CD14-positive monocyte (primary cell): ENCODE measurements around the gene CAD. TPM values are rescaled to one million over a fixed set of nuclear protein-coding genes. Genes with fewer than 3 reads are reported as not detected.

Experiments used
- DNase-seq, 3 donors: peaks; one replicate each; pipeline ENCODE4 v3.0.0-alpha.2; 2011 to 2022
- H2AFZ ChIP-seq: 2 replicates; pipeline ENCODE4 v1.6.0; 2012; ENCODE audit warnings: mild to moderate bottlenecking, low read depth, low read length, inconsistent platforms; ENCODE audit not compliant: insufficient read depth, poor library complexity, severe bottlenecking
- H3K27ac ChIP-seq, 2 donors: 1 replicate in 1 of 2; 2 replicates in 1 of 2; pipeline ENCODE4 v1.5.1; 2012 to 2013; ENCODE audit warnings: low read length in 2 of 2, control low read depth in 1 of 2, inconsistent platforms in 1 of 2, low read depth in 1 of 2, mild to moderate bottlenecking in 1 of 2
- H3K27me3 ChIP-seq, 2 donors: one replicate each; pipeline versions ENCODE4 v1.6.0 to v1.6.1; 2011 to 2013; ENCODE audit warnings: low read length in 2 of 2; ENCODE audit not compliant: control insufficient read depth in 2 of 2, insufficient read depth in 2 of 2
- H3K36me3 ChIP-seq, 2 donors: replicated peaks in 1 of 2; 1 replicate in 1 of 2; 2 replicates in 1 of 2; pipeline versions ENCODE4 v1.5.1 to v1.6.1; 2012 to 2013; ENCODE audit warnings: low read length in 2 of 2, control low read depth in 1 of 2, inconsistent platforms in 1 of 2, mild to moderate bottlenecking in 1 of 2; ENCODE audit not compliant: insufficient read depth in 2 of 2, control insufficient read depth in 1 of 2
- H3K4me1 ChIP-seq, 2 donors: 1 replicate in 1 of 2; 2 replicates in 1 of 2; pipeline versions ENCODE4 v1.5.1 to v1.6.1; 2012 to 2013; ENCODE audit warnings: low read length in 2 of 2, control low read depth in 1 of 2, inconsistent platforms in 1 of 2, mild to moderate bottlenecking in 1 of 2, moderate library complexity in 1 of 2; ENCODE audit not compliant: insufficient read depth in 2 of 2, control insufficient read depth in 1 of 2
- H3K4me2 ChIP-seq: replicated peaks from 2 replicates; pipeline ENCODE3; 2012; ENCODE audit warnings: low read length, moderate library complexity, mild to moderate bottlenecking; ENCODE audit not compliant: poor library complexity, severe bottlenecking; ENCODE audit errors: extremely low read depth
- H3K4me3 ChIP-seq, 3 experiments: fragments of 200-600 bp in 1 of 3; sonication (generic) in 1 of 3; replicated peaks in 1 of 3; 1 replicate in 2 of 3; 2 replicates in 1 of 3; pipeline ENCODE4 v1.5.1; 2011 to 2013; ENCODE audit warnings: low read length in 3 of 3, mild to moderate bottlenecking in 3 of 3, control low read depth in 2 of 3, low read depth in 2 of 3, inconsistent platforms in 1 of 3, moderate library complexity in 1 of 3
- H3K79me2 ChIP-seq: 2 replicates; pipeline ENCODE4 v1.6.0; 2012; ENCODE audit warnings: mild to moderate bottlenecking, control low read depth, inconsistent platforms, low read length, moderate library complexity; ENCODE audit not compliant: insufficient read depth
- H3K9ac ChIP-seq: 2 replicates; pipeline ENCODE4 v1.6.0; 2017; ENCODE audit warnings: low read length, mild to moderate bottlenecking; ENCODE audit not compliant: insufficient read depth, poor library complexity, severe bottlenecking
- H3K9me3 ChIP-seq, 2 donors: replicated peaks in 1 of 2; 1 replicate in 1 of 2; 2 replicates in 1 of 2; pipeline versions ENCODE4 v1.5.1 to v1.6.1; 2012 to 2013; ENCODE audit warnings: low read length in 2 of 2, control low read depth in 1 of 2; ENCODE audit not compliant: control insufficient read depth in 1 of 2, insufficient read depth in 1 of 2
- H4K20me1 ChIP-seq: 2 replicates; pipeline ENCODE4 v1.6.0; 2012; ENCODE audit warnings: mild to moderate bottlenecking, low read length, control low read depth, moderate library complexity; ENCODE audit not compliant: insufficient read depth
- H3K27ac Mint-ChIP-seq, 7 donors: one replicate each; pipeline ENCODE4 v1.8.0; 2020; ENCODE audit warnings: mild to moderate bottlenecking in 7 of 7, mixed read lengths in 7 of 7, moderate library complexity in 6 of 7, inconsistent platforms in 2 of 7
- H3K27me3 Mint-ChIP-seq, 3 donors: one replicate each; pipeline ENCODE4 v1.8.0; 2021 to 2022; ENCODE audit warnings: low read depth in 3 of 3, mild to moderate bottlenecking in 3 of 3, mixed read lengths in 3 of 3, moderate library complexity in 3 of 3, inconsistent platforms in 1 of 3
- H3K36me3 Mint-ChIP-seq, 2 donors: one replicate each; pipeline ENCODE4 v1.8.0; 2020; ENCODE audit warnings: mixed read lengths in 2 of 2, inconsistent platforms in 1 of 2, mild to moderate bottlenecking in 1 of 2
- H3K4me1 Mint-ChIP-seq: one replicate; pipeline ENCODE4 v1.8.0; 2020; ENCODE audit warnings: mild to moderate bottlenecking, mixed read lengths
- H3K4me3 Mint-ChIP-seq, 2 donors: one replicate each; pipeline ENCODE4 v1.8.0; 2020; ENCODE audit warnings: mild to moderate bottlenecking in 2 of 2, mixed read lengths in 2 of 2, moderate library complexity in 1 of 2
- H3K9me3 Mint-ChIP-seq, 7 donors: one replicate each; pipeline ENCODE4 v1.8.0; 2020 to 2022; ENCODE audit warnings: mixed read lengths in 7 of 7, mild to moderate bottlenecking in 6 of 7, moderate library complexity in 6 of 7, inconsistent platforms in 2 of 7
- WGBS: methylation state at CpG from one replicate; pipeline ENCODE4 v1.1.5; 2013; ENCODE audit warnings: missing lambda C conversion rate; ENCODE audit not compliant: insufficient coverage; 5-methylcytosine and 5-hydroxymethylcytosine counted together
- intact Hi-C, 2 donors: fragments of 100-400 bp; cut with micrococcal nuclease; formaldehyde crosslinking; loops; one replicate each; pipeline versions ENCODE4 v1.15.0 to v1.15.1; 2023
- polyA plus RNA-seq, 3 donors: library from polyadenylated mRNA; depleted of rRNA in 1 of 3; unstranded in 2 of 3; stranded (reverse) in 1 of 3; fragments of 300-500 nt in 2 of 3; fragments of >200 nt in 1 of 3; fragmentation: Illumina TruSeq in 2 of 3; gene quantifications; 1 replicate in 2 of 3; 2 replicates in 1 of 3; pipeline ENCODE4 v1.2.3, GENCODE V29; 2012 to 2021
- TF ChIP-seq, protein P1 (sequence below): fragments of 200-600 bp; IDR thresholded peaks from one replicate; pipeline ENCODE4 v1.8.0; 2022; ENCODE audit warnings: antibody characterized with exemption, mild to moderate bottlenecking

The CAD gene
- polyA plus RNA-seq, 3 donors, result 0.71 to 17.3 (median 1.7) TPM

DNA sequence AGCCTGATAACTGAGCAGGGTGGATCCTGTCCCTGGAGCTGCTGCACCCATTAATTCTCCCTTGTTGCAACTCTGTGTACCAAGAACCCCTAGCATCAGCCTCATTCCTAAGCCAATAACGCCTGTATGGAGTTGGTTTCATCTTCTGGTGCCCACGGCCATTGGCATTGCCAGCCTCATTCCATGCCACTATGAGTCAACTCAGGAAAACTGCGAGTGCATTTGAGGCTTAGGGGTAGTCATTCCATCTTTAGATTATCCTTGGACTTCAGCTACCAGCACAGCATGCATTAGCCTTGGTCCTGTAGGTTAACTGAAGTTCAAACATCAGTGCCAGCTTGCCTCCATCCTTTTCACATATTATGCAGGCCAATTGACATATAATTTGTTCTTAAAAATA, 63.7 kb downstream of the CAD start:
- DNase-seq, result no peak
- Mint-ChIP-seq H3K4me3 (no peak overlapping the region), H3K4me1 (peaks cover 7% of the 10 kb centered on the region), H3K36me3 (no peaks in the 10 kb centered on the region), H3K9me3 (no peaks in the 10 kb centered on the region), H3K27me3 (peaks cover 6 to 18% (median 15%) of the 10 kb centered on the region in 3 donors), H3K27ac (no peak overlapping the region)
- Histone ChIP-seq H3K36me3 (no peaks in the 10 kb centered on the region), H3K4me3 (no peak overlapping the region), H3K9me3 (no peaks in the 10 kb centered on the region), H2AFZ (no peak overlapping the region), H3K79me2 (no peaks in the 10 kb centered on the region), H3K4me1 (peaks cover 0 to 6% of the 10 kb centered on the region in 2 donors), H4K20me1 (no peaks in the 10 kb centered on the region), H3K9ac (no peak overlapping the region), H3K27me3 (no peaks in the 10 kb centered on the region), H3K4me2 (no peak overlapping the region), H3K27ac (no peak overlapping the region)
- WGBS, result 92% methylated on average over 2 of the region's 3 CpGs
- TF ChIP-seq, protein P1, sequence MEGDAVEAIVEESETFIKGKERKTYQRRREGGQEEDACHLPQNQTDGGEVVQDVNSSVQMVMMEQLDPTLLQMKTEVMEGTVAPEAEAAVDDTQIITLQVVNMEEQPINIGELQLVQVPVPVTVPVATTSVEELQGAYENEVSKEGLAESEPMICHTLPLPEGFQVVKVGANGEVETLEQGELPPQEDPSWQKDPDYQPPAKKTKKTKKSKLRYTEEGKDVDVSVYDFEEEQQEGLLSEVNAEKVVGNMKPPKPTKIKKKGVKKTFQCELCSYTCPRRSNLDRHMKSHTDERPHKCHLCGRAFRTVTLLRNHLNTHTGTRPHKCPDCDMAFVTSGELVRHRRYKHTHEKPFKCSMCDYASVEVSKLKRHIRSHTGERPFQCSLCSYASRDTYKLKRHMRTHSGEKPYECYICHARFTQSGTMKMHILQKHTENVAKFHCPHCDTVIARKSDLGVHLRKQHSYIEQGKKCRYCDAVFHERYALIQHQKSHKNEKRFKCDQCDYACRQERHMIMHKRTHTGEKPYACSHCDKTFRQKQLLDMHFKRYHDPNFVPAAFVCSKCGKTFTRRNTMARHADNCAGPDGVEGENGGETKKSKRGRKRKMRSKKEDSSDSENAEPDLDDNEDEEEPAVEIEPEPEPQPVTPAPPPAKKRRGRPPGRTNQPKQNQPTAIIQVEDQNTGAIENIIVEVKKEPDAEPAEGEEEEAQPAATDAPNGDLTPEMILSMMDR, result no peak
- intact Hi-C loops, result loop anchor here (2.0 to 5.0 kb wide), 2 partner anchors 182 to 184 kb away; no protein-coding TSS in a partner anchor

DNA sequence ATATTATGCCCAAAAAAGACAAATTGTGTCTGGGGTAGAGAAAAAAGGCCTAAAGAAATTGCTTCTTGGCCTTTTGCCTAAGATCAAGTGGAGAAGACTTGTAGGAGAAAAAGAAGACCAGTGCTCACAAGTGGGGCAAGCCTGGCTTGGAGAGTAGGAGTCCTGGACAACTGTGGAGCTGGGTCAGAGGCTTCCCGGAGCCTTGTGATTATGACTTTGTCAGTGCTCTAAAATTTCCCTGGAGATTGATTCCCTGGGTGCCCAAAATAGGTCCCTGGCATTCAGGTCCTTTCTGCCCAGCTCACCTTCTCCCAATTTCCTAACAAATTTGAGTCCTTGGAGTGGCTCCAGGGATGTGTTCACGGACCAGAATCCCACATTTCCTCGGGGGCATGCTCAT, 64.3 kb downstream of the CAD start:
- intact Hi-C loops, result loop anchor here (2.0 to 5.0 kb wide), 2 partner anchors 183 to 184 kb away; no protein-coding TSS in a partner anchor
- H3K4me1 ChIP-seq, result peaks cover 0 to 6% of the 10 kb centered on the region in 2 donors
- H3K79me2 ChIP-seq, result no peaks in the 10 kb centered on the region
- H3K9ac ChIP-seq, result no peak overlapping the region
- no peaks in the 10 kb centered on the region for H4K20me1 ChIP-seq
- no peak overlapping the region for H3K4me2 ChIP-seq
- Mint-ChIP-seq H3K27ac (no peak overlapping the region), H3K9me3 (no peaks in the 10 kb centered on the region), H3K36me3 (no peaks in the 10 kb centered on the region), H3K4me3 (no peak overlapping the region), H3K27me3 (peaks cover 4 to 18% (median 15%) of the 10 kb centered on the region in 3 donors), H3K4me1 (peaks cover 7% of the 10 kb centered on the region)
- H3K9me3 ChIP-seq, result no peaks in the 10 kb centered on the region
- H3K36me3 ChIP-seq, result no peaks in the 10 kb centered on the region
- WGBS, result no CpG with 5 or more reads among the region's 3 CpGs
- no peaks in the 10 kb centered on the region for H3K27me3 ChIP-seq
- H3K4me3 ChIP-seq, result no peak overlapping the region
- H2AFZ ChIP-seq, result no peak overlapping the region
- no peak overlapping the region for H3K27ac ChIP-seq
- TF ChIP-seq, protein P1, result no peak
- no peak for DNase-seq
